ENCODE data around the gene LHX4. TPM values are rescaled to one million over a fixed set of nuclear protein-coding genes. Genes with fewer than 3 reads are reported as not detected.

Gene LHX4
- total and polyA plus RNA-seq, 4 donors = 0.02 to 0.03 (median 0.02) TPM; not detected in 1

- 97 to 99% methylated on average over 6 of the region's 6 CpGs for WGBS, 2 donors
- H3K4me1 ChIP-seq (ENCODE audit: control insufficient read depth in 5 of 5, insufficient read depth in 5 of 5, low read length in 5 of 5) = no peaks in the 10 kb centered on the region
- ATAC-seq (ENCODE audit: insufficient read depth, low FRiP score) (no peak), DNase-seq (no peak)
- no peak overlapping the region for H3K4me3 ChIP-seq
- H3K27ac ChIP-seq (ENCODE audit: low read depth in 1 of 2, low read length in 1 of 2) = no peak overlapping the region
- H3K9ac ChIP-seq (ENCODE audit: insufficient read depth in 1 of 2, low read length in 2 of 2) = no peak overlapping the region
- TF ChIP-seq CTCF (IDR thresholded peaks at IDR 0.05; ENCODE audit: control extremely low read depth, extremely low read depth) = no peak
- H3K9me3 ChIP-seq (ENCODE audit: control insufficient read depth in 4 of 4, insufficient read depth in 3 of 4, low read length in 3 of 4) = no peaks in the 10 kb centered on the region
- no peaks in the 10 kb centered on the region for H3K36me3 ChIP-seq (ENCODE audit: control insufficient read depth in 4 of 4, insufficient read depth in 4 of 4, low read length in 4 of 4)
- H3K27me3 ChIP-seq (ENCODE audit: control insufficient read depth in 3 of 3, insufficient read depth in 3 of 3, low read length in 2 of 3) = no peaks in the 10 kb centered on the region
Observed at GRCh38 chr1:180327089-180327488, 97.0 kb downstream of the LHX4 start.

Other genes starting within 250 kb of the LHX4 start
- gene QSOX1, start 75.4 kb upstream of the LHX4 start, total RNA-seq = 100 to 1,000 TPM; 170 to 537 TPM
- gene QSOX1, start 75.4 kb upstream of the LHX4 start, polyA plus RNA-seq = 100 to 1,000 TPM; 244 to 268 TPM